Right forelimb (tissue), 1 donor: ENCODE measurements around the gene KRT13.

Experiments
- DNase-seq: peaks from one replicate; pipeline ENCODE4 v3.0.0-alpha.2; 2018

KRT13 gene

DNA sequence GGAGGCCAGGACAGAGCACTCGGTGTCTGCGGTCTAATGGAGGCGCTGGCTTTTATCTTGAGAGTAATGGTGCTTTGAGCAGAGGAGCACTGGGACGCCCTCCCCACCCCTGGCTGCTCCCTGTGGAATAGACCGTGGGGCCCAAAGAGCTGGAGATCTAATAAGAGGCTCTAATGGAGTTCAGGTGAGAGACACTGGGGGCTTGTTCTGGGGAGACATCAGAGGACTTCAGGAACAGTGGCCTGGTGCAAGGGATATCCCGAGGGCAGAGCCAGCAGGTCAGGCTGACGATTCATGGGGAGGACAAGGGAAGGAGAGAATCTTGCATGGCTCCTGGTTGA lies 32.2 kb upstream of the KRT13 start:
- DNase-seq = no peak

DNA sequence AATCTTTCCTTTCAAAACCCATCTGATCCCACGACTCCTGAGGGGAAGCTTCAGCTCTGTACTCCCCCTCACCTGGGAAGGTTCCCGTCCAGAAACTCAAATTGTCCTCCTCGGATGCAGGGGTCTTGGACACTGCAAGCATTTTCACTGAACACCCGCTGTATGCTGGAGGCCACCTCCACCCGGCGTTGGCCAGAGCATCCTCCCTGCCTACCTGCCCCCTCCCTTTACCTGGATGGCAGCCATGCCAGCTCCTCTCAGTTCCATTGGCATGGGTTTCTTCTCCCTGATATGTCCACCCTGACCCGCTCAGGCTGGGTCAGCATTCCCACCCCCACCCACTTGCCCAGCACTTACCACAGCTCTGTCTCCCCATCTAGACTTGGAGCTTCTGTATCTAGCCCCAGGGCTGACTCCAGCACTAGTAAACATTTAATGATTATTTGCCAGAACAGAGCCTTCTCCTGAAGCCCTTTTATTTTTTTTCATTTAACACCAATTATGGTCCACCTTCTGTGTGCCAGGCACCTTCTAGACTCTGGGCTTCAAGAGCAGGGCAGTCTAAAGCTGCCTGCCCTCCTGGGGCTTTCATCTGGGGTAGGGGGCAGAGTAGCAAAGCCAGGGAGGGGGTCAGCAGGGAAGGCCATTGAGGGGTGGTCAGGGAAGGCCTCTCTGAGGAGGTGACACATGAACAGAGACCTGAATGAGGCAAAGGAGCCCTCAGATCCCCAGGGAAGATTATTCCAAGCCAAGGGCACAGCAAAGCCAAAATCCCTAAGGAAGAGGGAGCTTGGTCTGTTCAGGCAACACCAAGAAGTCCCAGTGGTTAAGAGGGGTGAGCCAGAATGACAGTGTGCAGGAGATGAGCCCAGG lies 31.6 kb upstream of the KRT13 start:
- DNase-seq = no peak

DNA sequence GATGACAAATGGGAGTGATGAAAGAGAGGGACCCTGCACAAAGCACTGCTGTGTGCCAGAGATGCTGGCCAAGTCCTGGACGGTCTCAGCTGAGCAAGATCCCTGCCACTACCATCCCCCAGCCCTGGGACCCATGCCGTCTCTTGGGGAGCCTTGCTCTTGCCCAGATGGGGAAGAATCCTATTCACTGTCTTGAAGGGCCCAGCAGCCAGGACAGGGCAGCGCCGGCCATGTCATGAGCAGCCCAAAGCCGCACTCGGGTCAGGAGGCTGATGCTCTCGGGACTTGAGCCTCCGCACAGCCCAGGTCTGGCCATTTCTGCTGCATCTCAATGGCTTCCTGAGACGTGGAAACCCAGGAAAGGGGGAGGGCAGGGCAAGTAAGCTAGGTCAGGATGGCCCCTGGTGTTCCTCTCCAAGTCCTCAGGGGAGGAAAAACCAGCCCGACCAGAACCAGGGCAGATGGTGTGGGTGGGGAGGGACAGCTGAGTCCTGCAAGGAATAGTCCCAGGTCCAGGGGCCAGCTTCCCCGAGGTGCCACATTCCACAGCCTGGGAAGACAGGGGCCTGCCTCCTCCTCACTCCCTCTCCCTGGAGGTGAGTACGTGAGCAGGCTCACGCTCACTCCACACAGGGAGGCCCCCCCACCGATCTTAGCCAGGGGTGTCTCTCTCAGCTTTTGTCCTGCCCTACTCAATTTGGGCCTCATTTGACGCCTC lies 30.5 kb upstream of the KRT13 start:
- no peak for DNase-seq

DNA sequence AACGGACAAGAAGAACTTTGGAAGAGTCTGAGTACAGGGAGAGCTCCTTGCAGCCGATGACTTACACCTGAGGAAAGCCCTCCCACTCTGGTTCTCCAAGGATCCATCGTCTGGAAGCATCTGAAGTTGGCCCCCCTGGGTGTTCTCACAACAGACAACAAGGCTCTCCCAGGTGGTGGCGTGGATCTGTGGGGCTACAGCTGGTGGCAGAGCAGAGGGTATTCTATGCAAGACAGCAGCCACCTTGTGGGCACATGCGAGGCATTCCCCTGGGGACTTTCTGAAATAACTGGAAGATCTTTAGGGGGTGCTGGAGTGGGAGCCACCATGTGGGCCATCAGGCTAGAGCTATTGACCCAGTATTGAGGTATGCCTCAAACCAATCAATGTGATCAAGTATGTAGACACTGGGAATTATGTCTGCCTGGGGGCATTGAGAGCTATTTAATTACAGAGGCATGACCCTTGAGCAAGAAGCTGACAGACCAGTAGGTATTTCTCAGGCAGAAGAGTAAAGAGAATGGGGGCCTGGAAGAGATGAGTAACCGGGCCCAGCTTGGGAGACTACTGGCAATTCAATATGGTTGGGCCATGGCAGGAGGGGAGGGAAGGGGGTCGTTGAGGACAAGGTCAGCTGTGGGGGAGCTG lies 29.6 kb upstream of the KRT13 start:
- DNase-seq = no peak

DNA sequence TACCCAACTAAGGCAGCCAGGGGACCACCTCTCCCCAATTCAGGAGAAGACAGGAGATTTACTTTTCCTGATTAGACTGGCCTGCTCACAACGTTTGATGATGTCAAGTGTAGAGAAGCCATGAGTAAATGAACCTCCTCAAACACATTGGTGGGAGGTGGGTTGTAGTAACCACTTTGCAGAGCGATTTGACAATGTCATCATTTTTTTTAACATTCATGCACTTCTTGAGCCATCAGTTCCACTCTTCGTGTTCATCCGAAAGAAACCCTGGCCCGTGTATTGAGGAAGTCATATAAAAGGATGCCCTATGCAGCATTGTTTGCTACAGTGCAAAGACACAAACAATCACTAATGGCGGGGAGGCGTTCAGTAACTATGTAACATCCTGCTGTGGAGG lies 28.2 kb upstream of the KRT13 start:
- DNase-seq = no peak

DNA sequence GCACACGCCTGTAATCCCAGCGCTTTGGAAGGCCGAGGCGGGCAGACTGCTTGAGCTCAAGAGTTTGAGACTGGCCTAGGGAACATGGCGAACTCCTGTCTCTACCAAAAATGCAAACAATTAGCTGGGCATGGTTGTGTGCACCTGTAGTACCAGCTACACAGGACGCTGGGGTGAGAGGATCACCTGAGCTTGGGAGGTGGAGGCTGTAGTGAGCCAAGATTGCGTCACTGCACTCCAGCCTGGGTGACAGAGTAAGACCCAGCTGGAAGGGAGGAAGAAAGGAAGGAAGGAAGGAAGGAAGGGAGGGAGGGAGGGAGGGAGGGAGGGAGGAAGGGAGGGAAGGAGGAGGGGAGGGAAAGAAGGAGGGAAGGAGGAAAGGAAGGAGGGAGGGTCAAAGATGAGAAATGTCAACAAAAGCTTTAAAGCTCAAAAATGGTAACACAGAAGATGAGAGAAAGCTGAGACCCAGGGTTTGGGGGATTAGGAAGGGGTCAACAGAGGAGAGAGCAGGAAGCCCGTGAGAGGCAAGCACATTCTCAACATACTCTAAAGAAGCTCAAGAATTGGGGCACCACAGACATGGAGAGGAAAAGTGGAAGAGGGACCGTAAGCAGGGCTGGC lies 27.6 kb upstream of the KRT13 start:
- DNase-seq = no peak

DNA sequence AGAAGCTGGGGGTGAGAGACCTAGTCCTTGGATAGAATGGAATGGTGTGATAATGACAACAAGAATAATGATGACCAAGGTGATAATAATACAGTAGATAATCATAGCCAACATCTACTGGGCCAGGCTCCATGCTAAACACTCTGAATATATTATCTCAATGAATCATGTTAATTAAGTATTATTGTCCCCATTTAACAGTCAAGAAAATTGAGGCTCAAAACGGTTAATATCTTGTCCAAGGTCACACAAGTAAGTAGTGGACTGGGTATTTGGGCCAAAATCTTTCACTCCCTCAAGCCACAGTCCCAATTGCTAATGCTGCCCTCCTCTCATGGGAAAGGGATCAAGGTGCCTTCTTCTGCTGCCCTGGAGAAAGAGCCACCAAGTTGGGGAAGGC lies 26.6 kb upstream of the KRT13 start:
- DNase-seq = no peak

DNA sequence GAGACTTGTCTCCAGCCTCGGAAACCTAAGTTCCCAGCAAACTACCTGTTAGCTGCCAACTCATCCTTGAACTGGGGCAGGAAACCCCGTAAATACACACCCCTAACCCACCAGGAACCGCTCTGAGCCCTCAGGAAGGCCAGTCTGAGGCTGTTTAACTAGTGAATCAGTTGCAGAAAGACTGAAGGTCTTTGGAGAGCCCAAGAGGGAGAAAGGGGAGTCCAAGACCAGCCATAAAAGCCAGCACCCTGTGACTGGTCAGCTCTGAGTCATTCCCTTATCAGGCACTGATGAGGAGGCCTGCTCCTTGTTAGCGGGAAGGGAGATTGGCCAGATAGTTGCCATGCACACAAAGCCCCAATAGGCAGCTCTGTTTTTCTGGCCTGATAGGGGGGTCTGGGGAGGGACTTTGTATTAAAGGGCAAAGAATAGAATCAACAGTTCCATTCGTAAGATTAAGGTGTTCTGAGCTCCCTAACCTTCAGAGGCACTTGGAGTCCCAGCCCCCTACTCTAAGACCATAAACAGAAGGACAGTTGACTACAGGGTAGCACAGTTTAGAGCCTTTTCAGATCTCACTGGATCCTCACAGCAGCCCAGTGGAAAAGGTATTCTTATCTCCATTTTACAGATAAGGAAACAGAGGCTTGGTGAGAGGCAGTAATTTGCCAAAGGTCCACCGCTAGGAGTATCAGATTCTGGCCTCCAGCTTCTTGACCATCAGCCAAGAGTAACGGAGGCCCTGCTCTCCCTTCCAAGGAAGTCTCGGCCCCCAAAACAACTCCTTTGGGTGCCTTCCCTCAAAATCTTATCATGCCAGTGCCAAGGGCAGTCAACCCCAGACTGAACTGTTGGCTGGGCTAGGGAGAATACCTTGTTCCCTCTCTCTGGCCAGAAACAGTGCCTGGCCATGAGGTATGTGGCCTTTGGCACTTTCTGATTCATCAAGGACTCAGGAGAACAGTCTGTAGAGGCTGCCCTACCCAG lies 24.9 kb upstream of the KRT13 start:
- DNase-seq = no peak

DNA sequence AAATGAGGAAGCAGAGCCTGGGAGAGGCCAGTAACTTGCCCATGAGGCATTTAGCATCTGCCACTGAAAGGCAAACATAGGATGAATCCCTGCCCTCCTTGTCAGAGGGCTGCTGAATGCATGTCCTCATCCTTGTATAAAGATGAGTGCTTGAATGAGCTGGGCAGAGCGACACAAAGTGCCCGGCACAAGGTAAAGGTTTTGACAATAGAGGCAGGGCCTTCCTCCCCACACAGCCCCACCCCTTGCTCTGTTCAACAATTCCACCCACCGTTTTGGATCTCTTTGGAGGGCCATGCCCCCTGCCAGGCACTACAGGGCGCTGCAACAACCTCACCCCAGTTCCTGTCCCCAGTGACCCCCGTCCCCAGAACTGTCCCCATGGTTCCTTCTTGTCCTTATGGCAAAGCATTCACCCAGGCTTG lies 24.1 kb upstream of the KRT13 start:
- no peak for DNase-seq

DNA sequence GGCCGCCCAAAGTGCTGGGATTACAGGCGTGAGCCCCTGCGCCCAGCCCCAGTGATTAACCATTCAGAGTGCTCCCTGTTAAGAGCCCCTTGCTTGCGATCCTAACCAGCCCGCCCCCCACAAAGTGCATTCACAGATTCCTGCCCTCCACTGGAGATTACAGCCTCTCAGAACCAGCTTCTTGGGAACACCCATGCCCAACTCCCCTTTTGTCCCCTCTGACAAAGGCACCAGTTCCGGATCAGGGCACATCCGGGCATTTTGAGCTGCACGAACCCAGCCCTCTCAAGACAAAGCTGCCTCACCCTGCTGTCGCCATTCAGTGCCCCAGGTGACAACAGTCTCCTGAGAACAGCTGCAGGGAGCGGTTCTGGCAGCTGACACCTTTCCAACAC lies 23.5 kb upstream of the KRT13 start:
- DNase-seq = no peak

DNA sequence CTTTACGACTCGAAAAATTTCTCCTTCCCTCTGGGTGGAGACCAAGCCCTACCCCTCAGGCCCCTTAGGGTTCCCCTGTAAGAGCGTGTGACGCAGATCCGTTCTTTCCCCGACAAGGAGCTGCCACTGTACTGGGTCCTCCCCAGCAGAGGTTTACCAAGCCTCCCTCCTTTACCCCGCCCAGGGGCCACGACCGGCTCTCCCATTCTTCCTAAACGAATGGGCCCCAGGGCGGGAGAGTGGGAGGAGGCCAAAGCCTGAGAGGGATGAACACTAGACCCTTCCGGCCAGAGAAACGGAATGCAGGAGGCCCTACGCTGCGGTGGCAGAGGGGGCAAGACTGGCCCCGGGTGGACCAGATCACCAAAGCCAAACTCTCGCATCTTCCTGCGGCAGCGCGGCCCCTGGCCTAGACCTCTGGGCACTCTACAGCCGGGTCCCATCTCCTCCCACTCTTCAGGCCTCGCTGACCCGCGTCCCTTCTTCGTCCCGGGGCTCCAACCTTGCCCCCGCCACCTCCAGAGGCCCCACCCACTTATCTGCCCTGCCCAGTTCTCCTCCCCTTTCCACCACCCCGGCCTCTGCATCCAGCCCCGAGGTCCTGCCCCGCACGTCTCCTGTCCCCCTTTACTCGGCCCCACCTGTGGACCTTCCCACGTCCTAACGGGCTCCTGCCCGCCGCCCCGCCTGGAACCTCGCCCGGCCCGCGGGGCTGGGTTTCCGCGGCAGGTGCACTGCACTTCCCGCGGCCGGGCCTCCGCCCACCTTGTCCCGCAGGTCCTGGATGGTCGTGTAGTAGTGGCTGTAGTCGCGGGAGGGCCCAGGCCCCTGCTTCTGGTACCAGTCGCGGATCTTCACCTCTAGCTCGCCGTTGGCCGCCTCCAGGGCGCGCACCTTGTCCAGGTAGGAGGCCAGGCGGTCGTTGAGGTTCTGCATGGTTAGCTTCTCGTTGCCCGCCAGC lies 21.9 kb upstream of the KRT13 start:
- no peak for DNase-seq

DNA sequence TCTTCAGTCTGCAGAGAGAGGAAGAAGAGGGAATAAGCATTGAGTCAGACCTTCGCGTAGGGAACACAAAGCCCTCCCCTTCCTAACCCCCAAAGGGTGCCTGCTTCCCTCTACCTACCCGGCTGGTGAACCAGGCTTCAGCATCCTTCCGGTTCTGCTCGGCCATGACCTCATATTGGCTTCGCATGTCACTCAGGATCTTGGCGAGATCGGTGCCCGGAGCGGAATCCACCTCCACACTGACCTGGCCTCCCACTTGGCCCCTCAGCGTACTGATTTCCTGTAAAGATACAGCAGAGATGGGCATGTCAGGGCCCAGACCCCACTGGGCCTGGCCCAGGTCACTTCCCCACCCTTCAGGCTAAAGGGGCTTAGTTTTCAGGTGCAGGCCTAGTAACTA lies 18.8 kb upstream of the KRT13 start:
- DNase-seq = no peak

DNA sequence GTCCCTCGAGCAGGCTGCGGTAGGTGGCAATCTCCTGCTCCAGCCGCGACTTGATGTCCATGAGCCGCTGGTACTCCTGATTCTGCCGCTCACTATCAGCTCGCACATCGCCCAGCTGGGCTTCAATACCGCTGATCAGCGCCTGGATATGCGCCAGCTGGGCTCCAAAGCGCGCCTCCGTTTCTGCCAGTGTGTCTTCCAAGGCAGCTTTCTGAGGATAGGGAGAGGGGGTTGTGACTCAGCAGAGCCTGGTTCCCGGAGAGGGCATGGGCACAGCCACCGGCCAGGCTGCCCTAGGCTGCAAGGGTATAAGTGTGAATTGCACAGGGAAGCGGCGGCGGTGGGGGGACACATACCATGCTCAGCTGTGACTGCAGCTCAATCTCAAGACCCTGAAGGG lies 18.4 kb upstream of the KRT13 start:
- DNase-seq = no peak

DNA sequence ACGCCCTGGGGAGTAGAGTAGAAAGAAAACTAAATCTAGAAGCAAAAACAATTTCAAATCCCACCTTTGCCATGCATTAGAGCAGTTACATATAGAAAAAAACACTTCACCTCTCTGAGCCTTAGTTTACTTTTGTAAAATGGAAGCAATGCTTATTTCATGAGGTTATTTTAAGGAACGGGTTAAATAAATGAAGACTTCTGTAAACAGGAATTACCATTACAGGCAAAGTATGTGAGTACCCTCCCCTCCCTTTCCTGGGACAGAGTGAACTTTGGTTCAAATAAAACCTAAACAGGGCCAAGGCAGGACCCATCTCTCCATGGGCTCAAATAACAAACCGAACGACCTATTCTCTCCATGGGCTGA lies 17.8 kb upstream of the KRT13 start:
- no peak for DNase-seq

DNA sequence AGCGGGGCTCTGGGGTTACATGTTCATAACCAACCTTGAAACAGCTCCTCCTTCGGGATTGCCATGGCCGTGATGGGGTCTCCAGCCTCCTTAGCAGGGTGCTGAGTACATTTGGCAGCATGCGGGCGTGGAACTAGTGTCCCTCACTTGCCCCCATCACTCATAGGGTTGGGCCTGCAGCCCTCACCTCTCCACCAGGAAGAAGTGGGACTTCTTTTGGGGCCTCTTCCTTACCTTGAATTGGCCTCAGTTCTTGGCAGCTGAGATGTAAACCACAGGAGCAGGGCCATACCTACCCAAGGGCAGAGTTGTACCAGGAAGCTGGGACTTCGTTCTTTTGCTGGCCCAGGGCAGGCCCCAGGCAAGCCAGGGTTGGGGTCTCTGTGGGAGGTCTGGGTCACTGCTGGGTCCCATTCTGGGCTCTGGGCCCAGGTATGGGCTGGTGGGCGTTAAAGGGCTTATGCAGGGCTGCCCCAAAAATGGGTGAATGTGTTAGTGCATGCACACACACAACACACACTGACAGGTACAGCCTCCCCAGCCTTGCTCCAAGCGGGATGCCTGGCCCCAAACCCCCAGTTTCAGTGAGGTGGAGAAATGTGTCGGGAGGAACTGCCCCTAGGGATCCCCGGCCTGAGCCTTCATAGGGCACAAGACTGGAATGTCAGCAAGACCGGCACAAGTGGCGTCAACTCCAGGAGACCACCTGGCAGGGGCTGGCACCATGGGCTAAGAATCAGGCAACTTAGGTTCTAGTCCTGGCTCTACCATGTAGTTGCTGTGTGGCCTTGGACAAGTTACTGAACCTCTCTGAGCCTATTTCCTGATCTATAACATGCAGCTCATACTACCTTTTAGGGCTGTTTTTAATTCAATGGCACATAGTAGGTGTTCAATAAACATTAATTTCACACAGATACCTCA lies 17.2 kb upstream of the KRT13 start:
- DNase-seq = no peak

DNA sequence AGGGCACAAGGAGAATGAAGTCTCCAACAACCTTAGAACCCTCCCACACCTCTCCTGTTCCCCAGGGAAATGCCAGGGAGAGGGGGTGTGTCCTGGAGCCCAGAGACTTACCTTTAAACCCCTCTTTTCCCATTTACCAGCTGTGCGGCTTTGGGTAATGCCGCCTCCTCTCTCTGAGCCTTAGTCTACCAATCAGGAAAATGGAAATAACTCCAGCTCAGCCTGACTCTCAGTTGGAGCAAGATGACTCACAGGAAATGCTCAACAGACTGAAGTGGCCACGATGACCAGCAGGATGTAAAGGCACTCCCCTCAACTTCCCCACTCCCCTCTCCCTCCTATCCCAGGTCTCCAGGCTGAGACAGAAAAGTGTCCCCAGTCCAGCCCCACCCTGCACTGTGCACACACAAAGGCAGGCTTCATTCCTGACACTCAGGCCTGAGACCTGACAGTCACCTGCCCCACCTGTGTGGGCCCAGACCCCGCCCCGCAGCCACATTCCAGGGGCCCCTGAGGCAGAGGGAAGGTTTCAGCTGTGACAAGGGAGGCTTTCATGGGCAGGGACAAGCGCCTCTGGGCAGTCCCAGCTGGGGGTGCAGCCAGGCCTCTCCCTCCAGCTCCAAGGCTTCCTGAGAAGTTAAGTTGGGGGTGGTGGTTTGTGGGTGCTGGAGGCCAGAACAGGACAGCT lies 16.3 kb upstream of the KRT13 start:
- no peak for DNase-seq

DNA sequence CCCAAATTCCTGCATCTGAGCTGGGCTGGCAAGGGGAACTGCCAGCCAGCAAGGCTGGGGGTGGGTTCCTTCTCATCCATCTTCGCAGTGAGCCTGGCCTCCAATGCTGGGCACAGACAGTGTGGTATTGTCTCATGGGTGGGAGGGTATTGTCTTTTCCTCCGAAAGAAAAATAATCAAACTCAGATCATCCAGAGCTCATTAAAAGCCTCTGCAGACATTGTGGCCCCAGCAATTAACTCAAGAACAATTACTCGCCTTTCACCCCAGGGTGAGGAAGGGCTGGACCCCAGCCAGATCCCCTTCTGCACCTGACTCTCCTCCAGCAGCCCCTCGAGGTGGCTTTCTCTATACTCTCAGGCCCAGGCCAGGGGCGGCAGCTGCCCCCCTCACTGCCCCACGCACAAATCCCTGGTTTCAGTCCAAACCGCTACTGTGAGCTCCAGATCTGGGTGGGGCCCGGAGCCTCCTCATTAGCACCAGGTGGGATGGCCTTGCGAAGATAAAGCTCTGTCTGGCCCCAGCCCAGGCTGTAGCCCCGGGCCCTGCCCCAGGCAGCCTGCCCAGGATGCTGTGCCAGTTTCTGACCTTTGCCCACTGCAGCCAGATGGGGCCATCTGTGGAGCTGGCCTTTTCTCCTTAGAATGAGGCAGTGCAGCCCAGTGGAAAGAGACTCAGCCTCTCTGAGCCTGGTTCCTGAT lies 15.6 kb upstream of the KRT13 start:
- no peak for DNase-seq

DNA sequence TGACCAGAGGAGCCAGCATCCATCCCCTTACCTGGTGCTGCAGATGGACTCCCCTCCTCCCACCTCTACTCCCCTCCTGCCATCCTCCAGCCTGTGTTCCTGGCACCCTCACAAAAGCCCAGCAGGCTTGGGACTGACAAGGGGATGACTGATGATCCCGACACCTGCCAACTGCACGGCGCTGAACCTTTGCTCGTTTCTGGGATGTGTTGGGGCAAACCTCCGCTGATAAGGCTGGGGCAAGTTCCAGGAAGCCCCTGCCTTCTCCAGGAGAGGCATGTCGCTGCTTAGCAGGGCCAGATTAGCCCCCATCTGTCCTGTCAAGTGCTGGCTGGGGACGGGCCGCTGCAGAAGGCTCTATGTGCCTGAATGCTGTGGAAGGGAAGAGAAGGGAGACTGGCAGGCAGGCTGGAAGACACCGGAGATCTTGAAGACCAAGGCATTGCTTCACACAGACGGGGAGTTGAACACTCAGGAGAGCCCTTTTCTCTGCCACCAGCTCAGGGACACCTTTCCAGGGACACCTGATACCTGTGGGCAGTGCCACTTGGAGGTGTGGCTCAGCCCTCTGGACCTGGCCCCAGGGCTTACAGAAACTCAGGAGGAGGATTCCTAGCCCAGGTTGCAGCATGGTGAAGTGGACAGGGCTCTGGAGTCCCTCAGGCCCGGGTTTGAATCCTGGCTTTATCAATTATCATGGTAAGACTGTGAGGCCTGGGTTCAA lies 14.3 kb upstream of the KRT13 start:
- DNase-seq = no peak
